PFSK-1 (cell line): Measurements from ENCODE around the gene GPR61.

Experiments
- POLR2AphosphoS5 ChIP-seq: IDR thresholded peaks from 2 replicates; pipeline ENCODE4 v1.6.1; 2012; ENCODE audit warnings: low read depth, mild to moderate bottlenecking, control low read depth, low read length, moderate library complexity
- SIN3A ChIP-seq: IDR thresholded peaks from 2 replicates; pipeline ENCODE4 v1.6.1; 2012; ENCODE audit warnings: mild to moderate bottlenecking, low read length, moderate library complexity, borderline replicate concordance; ENCODE audit not compliant: insufficient read depth
- TF ChIP-seq, protein P1 (sequence below), 2 experiments: IDR thresholded peaks; 2 replicates each; pipeline versions ENCODE4 v1.6.1 to v1.8.0; 2011 to 2012; ENCODE audit warnings: low read depth in 2 of 2, low read length in 2 of 2, control low read depth in 1 of 2, inconsistent platforms in 1 of 2, mild to moderate bottlenecking in 1 of 2, moderate library complexity in 1 of 2; ENCODE audit not compliant: insufficient read depth in 1 of 2

DNA sequence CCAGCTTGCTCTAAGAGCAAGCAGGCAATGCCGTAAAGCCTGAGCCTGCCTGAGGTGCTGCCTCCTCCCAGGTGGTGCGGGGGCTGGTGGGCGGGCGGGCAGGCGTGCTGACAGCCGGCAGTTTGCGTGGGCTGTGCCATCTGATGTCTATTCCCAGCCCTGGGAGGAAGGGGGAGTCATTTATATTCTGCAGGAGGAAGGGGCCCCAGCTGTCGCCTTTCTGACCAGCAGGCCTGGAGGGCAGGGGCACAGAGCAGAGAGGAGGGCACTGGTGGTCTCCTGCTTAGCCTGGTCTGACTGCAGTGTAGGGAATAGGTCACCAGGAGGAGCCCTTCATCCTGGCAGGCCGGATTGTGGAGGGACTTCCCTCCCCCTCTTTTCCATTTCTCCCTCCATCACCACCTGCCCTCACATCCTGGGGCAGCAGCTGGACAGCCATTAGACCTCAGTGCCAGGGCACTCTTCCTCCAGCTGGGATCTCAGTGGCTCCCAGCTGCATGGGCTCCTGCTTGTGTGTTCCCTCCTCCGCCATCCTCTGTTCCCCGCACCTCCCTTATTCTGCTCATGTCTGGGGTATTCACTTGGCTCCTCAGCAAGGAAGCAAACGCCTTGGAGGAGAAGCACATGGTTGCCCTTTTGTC, 41.4 kb upstream of the GPR61 start:
- TF ChIP-seq, protein P1, sequence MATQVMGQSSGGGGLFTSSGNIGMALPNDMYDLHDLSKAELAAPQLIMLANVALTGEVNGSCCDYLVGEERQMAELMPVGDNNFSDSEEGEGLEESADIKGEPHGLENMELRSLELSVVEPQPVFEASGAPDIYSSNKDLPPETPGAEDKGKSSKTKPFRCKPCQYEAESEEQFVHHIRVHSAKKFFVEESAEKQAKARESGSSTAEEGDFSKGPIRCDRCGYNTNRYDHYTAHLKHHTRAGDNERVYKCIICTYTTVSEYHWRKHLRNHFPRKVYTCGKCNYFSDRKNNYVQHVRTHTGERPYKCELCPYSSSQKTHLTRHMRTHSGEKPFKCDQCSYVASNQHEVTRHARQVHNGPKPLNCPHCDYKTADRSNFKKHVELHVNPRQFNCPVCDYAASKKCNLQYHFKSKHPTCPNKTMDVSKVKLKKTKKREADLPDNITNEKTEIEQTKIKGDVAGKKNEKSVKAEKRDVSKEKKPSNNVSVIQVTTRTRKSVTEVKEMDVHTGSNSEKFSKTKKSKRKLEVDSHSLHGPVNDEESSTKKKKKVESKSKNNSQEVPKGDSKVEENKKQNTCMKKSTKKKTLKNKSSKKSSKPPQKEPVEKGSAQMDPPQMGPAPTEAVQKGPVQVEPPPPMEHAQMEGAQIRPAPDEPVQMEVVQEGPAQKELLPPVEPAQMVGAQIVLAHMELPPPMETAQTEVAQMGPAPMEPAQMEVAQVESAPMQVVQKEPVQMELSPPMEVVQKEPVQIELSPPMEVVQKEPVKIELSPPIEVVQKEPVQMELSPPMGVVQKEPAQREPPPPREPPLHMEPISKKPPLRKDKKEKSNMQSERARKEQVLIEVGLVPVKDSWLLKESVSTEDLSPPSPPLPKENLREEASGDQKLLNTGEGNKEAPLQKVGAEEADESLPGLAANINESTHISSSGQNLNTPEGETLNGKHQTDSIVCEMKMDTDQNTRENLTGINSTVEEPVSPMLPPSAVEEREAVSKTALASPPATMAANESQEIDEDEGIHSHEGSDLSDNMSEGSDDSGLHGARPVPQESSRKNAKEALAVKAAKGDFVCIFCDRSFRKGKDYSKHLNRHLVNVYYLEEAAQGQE (IDR thresholded peaks at IDR 0.05; ENCODE audit: insufficient read depth in 1 of 2, low read depth in 2 of 2, low read length in 2 of 2), result no peak
- TF ChIP-seq POLR2AphosphoS5, result no peak
- TF ChIP-seq SIN3A, result no peak
